DMS79 (cell line): ENCODE measurements around the gene DPAGT1.
"Not testable (repeated sequence)": the region's sequence is repeated elsewhere in the genome, so short reads cannot be mapped to it uniquely, and the experiment has no call there.

ENCODE experiments used
- DNase-seq: peaks from one replicate; lab custom pipeline; 2025; lab: John Stamatoyannopoulos, UW

Gene DPAGT1

GRCh38 chr11:119101759-119102423 is at the start of gene DPAGT1:
DPAGT1 (minus strand) TSS chr11:119101853; CDS start chr11:119101655, 198 bp downstream.
- peak; percentile 99 for DNase-seq

GRCh38 chr11:119149786-119150275 is 48.2 kb upstream of the DPAGT1 start:
- no peak for DNase-seq

GRCh38 chr11:119149018-119149785 is 47.5 kb upstream of the DPAGT1 start, which contains the start of gene ABCG4:
ABCG4 (plus strand) TSS chr11:119149052; CDS start chr11:119149966, 914 bp downstream.
- DNase-seq, result no peak

GRCh38 chr11:119148720-119149017 is 47.0 kb upstream of the DPAGT1 start:
- no peak for DNase-seq

- peak; percentile 58 for DNase-seq
Observed at GRCh38 chr11:119147604-119148333, 46.1 kb upstream of the DPAGT1 start.

- no peak for DNase-seq
Observed at GRCh38 chr11:119145551-119145950, 43.9 kb upstream of the DPAGT1 start.

- no peak for DNase-seq
Observed at GRCh38 chr11:119144825-119145486, 43.3 kb upstream of the DPAGT1 start.

GRCh38 chr11:119139276-119139675 is 37.6 kb upstream of the DPAGT1 start:
- not testable (repeated sequence) for DNase-seq

GRCh38 chr11:119134389-119134978 is 32.8 kb upstream of the DPAGT1 start:
- DNase-seq, result no peak

- DNase-seq, result no peak
Observed at GRCh38 chr11:119130662-119131061, 29.0 kb upstream of the DPAGT1 start.

GRCh38 chr11:119126675-119127268 is 25.1 kb upstream of the DPAGT1 start:
- no peak for DNase-seq

GRCh38 chr11:119125821-119126220 is 24.2 kb upstream of the DPAGT1 start:
- DNase-seq, result no peak

- DNase-seq, result no peak
Observed at GRCh38 chr11:119121811-119122124, 20.1 kb upstream of the DPAGT1 start.

- peak; percentile 100 for DNase-seq
Observed at GRCh38 chr11:119121008-119121810, 19.6 kb upstream of the DPAGT1 start, which contains the start of gene HINFP. HINFP (plus strand) TSS chr11:119121580; CDS start chr11:119126945, 5,365 bp downstream.

- peak; percentile 80 for DNase-seq
Observed at GRCh38 chr11:119120639-119121007, 19.0 kb upstream of the DPAGT1 start.

GRCh38 chr11:119118946-119119345 is 17.3 kb upstream of the DPAGT1 start:
- DNase-seq, result no peak

GRCh38 chr11:119118227-119118626 is 16.6 kb upstream of the DPAGT1 start:
- DNase-seq, result no peak

- DNase-seq, result no peak
Observed at GRCh38 chr11:119117004-119117706, 15.5 kb upstream of the DPAGT1 start.

- no peak for DNase-seq
Observed at GRCh38 chr11:119116601-119117000, 14.9 kb upstream of the DPAGT1 start.

GRCh38 chr11:119116235-119116594 is 14.6 kb upstream of the DPAGT1 start:
- no peak for DNase-seq
